Activated T-cell treated with anti-CD3 and anti-CD28 coated beads, Interleukin-2, amount 50 U/mL, for 24 hours (primary cell): ENCODE results near the gene TMBIM1.

ENCODE experiments used
- DNase-seq: peaks from one replicate; pipeline ENCODE4 v3.0.0-alpha.2; 2020
- H3K27ac Mint-ChIP-seq: 2 replicates; pipeline ENCODE4 v1.8.0; 2020; ENCODE audit warnings: mild to moderate bottlenecking, mixed read lengths
- H3K27me3 Mint-ChIP-seq: 2 replicates; pipeline ENCODE4 v1.8.0; 2020; ENCODE audit warnings: mixed read lengths
- H3K36me3 Mint-ChIP-seq: 2 replicates; pipeline ENCODE4 v1.8.0; 2020; ENCODE audit warnings: low read depth, mixed read lengths
- H3K4me1 Mint-ChIP-seq: 2 replicates; pipeline ENCODE4 v1.8.0; 2020; ENCODE audit warnings: low read depth, mixed read lengths
- H3K4me3 Mint-ChIP-seq: 2 replicates; pipeline ENCODE4 v1.8.0; 2020; ENCODE audit warnings: mild to moderate bottlenecking, moderate library complexity, mixed read lengths
- H3K9me3 Mint-ChIP-seq: 2 replicates; pipeline ENCODE4 v1.8.0; 2020; ENCODE audit warnings: mixed read lengths

TMBIM1 gene

GRCh38 chr2:218264773-218265561, 27.3 kb downstream of the TMBIM1 start:
- Mint-ChIP-seq H3K9me3 (no peaks in the 10 kb centered on the region), H3K4me3 (no peak overlapping the region), H3K4me1 (peaks cover 37% of the 10 kb centered on the region), H3K27ac (peak overlapping the region; percentile 62), H3K36me3 (peaks cover 66% of the 10 kb centered on the region), H3K27me3 (no peaks in the 10 kb centered on the region)
- no peak for DNase-seq

DNA sequence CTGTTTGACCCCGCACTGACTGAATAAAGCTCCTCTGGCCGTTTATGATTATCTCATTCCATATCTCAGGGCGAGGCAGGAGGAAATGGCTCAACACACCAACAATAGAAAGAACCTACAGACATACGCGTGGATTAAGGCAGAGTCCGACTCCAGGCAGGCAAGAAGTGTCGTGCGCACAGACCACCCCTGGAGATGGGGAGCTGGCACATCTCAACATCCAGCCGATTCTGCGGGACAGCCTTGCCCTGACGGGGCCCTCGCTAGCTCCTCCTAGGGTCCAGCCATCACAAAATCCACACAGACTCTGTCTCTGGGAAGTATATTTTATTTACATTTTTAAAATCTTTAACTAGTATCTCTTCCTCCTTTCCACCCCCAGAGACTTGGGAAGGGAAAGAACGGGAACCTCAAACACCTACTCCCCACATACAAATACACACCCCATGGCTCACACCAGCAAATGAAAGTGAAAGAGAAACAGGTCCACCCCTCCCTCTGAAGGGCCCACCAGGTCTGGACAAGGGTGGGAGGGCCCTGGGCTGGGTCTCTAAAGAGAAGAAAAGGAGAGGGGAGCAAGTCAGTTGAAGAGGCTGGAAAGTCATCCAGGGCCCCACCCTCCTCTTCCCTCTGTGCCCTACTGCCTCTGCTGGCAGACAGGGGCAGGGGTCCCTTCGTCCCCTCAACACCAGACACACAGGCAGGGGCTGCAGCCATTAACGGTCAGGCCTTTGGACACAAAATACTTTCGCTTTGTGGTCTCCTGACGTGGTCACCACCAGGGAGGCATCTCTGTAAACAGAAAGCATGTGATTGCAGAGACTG, 28.3 kb downstream of the TMBIM1 start:
- Mint-ChIP-seq H3K27me3 (no peaks in the 10 kb centered on the region), H3K27ac (peak overlapping the region; percentile 85), H3K4me3 (no peak overlapping the region), H3K9me3 (no peaks in the 10 kb centered on the region), H3K36me3 (peaks cover 56% of the 10 kb centered on the region), H3K4me1 (peaks cover 33% of the 10 kb centered on the region)
- DNase-seq: no peak

GRCh38 chr2:218262631-218263586, 29.4 kb downstream of the TMBIM1 start:
- H3K36me3 Mint-ChIP-seq: peaks cover 54% of the 10 kb centered on the region
- H3K4me3 Mint-ChIP-seq: no peak overlapping the region
- H3K4me1 Mint-ChIP-seq: peaks cover 35% of the 10 kb centered on the region
- H3K27ac Mint-ChIP-seq: peak overlapping the region; percentile 85
- DNase-seq: no peak
- H3K9me3 Mint-ChIP-seq: no peaks in the 10 kb centered on the region
- no peaks in the 10 kb centered on the region for H3K27me3 Mint-ChIP-seq

- Mint-ChIP-seq H3K27me3 (no peaks in the 10 kb centered on the region), H3K27ac (peak overlapping the region; percentile 18), H3K4me1 (peaks cover 36% of the 10 kb centered on the region), H3K36me3 (peaks cover 51% of the 10 kb centered on the region), H3K4me3 (no peak overlapping the region), H3K9me3 (no peaks in the 10 kb centered on the region)
- no peak for DNase-seq
These were observed 30.1 kb downstream of the TMBIM1 start for GRCh38 chr2:218262237-218262600.

DNA sequence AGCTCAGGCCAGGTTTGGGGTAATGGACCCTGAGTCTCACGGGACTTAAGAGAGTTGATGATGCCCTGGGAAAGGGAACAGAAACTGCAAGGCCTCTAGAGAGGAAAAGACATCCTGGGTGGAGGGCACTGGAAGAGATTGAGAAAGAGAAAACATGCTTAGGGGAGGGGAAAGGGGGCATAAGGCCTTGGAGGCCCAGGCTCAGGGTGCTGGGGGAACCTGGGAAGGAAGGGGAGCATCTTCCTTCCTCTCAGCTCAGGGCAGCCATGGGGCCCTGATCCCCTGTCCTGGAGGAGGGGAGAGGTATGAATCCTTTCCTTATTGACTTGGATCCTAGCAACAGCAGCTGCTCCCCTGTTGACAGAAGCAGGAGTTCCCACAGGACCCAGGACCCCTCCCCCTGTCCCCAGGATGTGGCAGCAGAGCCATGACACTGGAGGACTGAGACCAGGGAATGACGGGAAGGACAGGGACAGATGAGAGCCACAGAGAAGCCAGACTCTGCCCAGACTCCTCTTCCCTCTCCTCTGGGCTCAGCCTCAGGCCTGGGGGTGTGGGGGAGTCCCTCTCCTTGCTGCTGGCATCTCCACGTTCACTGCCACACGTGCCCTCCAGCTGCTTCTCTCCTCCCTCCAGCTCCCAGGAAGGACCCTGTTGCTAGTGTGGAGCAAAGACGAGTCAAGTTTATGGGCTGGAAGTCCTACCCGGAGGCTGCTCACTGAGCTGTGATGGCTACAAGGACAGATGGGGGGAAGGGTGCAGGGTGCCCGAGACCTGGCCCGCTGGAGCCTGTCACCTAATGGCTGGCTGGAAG, 30.7 kb downstream of the TMBIM1 start:
- H3K27ac Mint-ChIP-seq: peak overlapping the region; percentile 26
- H3K36me3 Mint-ChIP-seq: peaks cover 51% of the 10 kb centered on the region
- no peaks in the 10 kb centered on the region for H3K9me3 Mint-ChIP-seq
- no peaks in the 10 kb centered on the region for H3K27me3 Mint-ChIP-seq
- H3K4me3 Mint-ChIP-seq: no peak overlapping the region
- DNase-seq: no peak
- H3K4me1 Mint-ChIP-seq: peaks cover 37% of the 10 kb centered on the region

DNA sequence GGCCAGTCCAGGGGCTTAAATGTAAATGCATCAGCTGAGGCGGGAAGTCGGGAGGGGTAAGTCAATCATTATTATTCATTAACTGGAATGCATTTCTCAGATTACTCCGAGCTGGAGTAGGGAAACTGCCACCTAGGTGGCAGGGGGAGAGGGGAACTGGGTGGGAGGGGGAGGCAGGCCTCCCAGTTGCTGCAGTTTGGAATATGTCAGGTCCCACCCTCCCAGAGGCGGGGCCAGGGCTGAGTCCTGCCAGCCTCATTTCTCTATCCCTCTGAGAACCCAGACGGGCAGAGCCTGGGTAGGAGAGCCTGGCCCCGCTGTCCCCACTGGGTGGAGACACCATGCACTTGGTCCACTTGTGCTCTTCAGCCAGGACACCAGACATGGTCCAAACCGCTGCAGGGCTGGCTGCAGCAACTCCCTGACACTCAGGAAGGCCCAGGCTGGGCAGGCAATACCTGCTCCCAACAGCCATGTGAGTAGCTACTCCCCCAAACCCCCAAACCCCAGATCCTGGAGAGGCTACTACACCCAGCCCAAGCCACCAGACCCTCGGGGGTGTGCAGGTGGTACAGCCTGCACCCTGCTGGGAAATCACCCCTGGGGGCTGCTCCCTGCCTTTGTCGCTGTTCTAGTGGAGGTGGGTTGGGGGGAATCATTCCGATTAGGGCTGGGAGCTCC, 31.4 kb downstream of the TMBIM1 start, which contains the start of gene GPBAR1:
TSS of gene GPBAR1 (plus strand) at position 274 of the 681 bp plus-strand sequence. CDS start 1,710 bp downstream, outside the sequence.
- Mint-ChIP-seq H3K36me3 (peaks cover 50% of the 10 kb centered on the region), H3K9me3 (no peaks in the 10 kb centered on the region), H3K4me3 (no peak within 1 kb of the TSS), H3K27me3 (no peaks in the 10 kb centered on the region), H3K27ac (peak within 1 kb of the TSS; percentile 77), H3K4me1 (peaks cover 38% of the 10 kb centered on the region)
- no peak for DNase-seq

DNA sequence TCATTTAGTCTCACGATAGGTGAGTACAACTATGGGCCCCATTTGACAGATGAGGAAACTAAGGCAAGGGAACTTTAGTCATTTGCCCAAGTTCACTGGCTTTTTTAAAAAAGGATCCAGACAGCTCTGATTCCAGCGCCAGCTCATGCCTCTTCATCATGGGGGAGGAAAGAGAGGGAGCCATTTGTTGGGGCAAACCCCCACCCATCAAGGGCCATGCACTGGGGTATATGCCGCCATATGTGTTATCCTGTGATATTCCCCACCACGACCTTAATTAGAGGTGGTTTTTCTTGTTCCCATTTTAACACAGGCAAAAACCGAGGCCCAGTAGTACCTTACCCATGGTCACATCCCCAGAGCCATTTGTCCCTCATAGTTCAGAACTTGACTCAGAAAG, 32.1 kb downstream of the TMBIM1 start:
- Mint-ChIP-seq H3K27ac (peak overlapping the region; percentile 44), H3K4me3 (no peak overlapping the region), H3K9me3 (no peaks in the 10 kb centered on the region), H3K36me3 (peaks cover 50% of the 10 kb centered on the region), H3K4me1 (peaks cover 40% of the 10 kb centered on the region), H3K27me3 (no peaks in the 10 kb centered on the region)
- DNase-seq: no peak

DNA sequence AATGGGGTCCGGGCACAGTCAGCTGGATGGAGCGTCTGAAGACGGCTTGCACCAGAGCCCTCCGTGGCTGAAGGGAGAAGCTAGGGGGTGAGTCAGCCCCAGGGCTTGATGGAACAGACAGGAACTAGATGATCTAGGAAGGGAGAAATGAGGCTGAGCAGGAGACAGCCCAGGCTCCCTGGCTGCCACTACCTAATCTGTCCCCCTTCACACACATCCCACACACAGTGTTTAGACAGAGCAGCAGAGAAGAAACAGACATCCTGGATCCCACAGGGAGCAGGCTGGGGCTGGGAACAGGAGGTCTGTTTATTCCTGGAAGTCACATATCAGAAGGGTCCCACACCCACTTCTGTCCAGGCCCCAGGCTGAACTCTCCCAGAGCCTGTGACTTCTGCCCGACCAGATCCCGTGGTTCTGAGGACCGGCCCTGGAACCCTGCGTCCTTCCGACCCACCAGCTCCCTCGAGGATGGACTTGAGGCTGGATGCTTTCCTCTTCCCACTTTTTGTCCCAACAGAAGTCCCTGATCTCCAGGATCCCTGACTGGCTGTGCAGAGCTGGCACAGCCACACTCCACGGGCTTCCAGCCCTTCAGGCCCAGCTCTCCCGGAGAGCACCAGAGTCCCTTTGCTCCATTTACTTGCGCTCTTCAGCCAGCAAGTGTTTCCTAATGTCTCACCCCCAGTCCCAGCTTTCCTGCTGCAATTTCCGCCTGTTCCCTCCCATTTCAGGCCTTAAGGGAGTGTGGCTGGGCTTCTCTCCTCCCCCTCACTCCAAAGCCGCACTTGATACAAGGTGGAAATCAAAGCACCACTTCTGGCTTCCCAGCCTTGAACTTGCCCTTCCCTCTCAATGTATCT, 33.0 kb downstream of the TMBIM1 start:
- peaks cover 40% of the 10 kb centered on the region for H3K4me1 Mint-ChIP-seq

GRCh38 chr2:218257390-218257981, 34.8 kb downstream of the TMBIM1 start:
- DNase-seq: peak; percentile 79
- Mint-ChIP-seq H3K27me3 (no peaks in the 10 kb centered on the region), H3K36me3 (peaks cover 51% of the 10 kb centered on the region), H3K4me3 (peak overlapping the region; percentile 15), H3K27ac (peak overlapping the region; percentile 91), H3K4me1 (peaks cover 45% of the 10 kb centered on the region), H3K9me3 (no peaks in the 10 kb centered on the region)

More for the DNA sequence above, 33.0 kb downstream of the TMBIM1 start:
- H3K9me3 Mint-ChIP-seq: no peaks in the 10 kb centered on the region
- peak overlapping the region; percentile 77 for H3K27ac Mint-ChIP-seq
- no peak overlapping the region for H3K4me3 Mint-ChIP-seq
- peaks cover 50% of the 10 kb centered on the region for H3K36me3 Mint-ChIP-seq
- no peaks in the 10 kb centered on the region for H3K27me3 Mint-ChIP-seq
- no peak for DNase-seq

GRCh38 chr2:218256612-218257350, 35.5 kb downstream of the TMBIM1 start:
- no peak overlapping the region for H3K4me3 Mint-ChIP-seq
- H3K4me1 Mint-ChIP-seq: peaks cover 52% of the 10 kb centered on the region
- H3K36me3 Mint-ChIP-seq: peaks cover 57% of the 10 kb centered on the region
- DNase-seq: no peak
- H3K27ac Mint-ChIP-seq: peak overlapping the region; percentile 91
- H3K27me3 Mint-ChIP-seq: no peaks in the 10 kb centered on the region
- no peaks in the 10 kb centered on the region for H3K9me3 Mint-ChIP-seq

DNA sequence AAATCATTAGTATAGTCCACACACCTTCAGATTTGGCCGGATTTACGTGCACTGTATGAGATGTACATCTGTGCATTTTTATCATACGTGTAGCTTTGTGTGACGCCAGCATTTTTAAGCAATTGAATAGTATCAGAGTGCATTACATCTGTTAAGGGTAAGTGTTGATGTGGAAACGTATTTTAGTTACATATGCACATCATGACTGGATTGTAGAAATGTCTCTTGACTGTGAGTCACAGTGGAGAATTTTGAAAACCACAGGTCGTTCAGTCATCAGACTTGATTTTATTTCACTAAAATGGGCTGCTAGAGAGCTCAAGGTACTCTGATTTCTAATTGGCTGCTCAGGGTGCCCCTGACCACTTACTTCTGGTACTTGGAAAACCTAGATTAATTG, 36.9 kb downstream of the TMBIM1 start:
- H3K27ac Mint-ChIP-seq: peak overlapping the region; percentile 57
- H3K36me3 Mint-ChIP-seq: peaks cover 70% of the 10 kb centered on the region
- no peaks in the 10 kb centered on the region for H3K27me3 Mint-ChIP-seq
- peaks cover 55% of the 10 kb centered on the region for H3K4me1 Mint-ChIP-seq
- no peak for DNase-seq
- no peaks in the 10 kb centered on the region for H3K9me3 Mint-ChIP-seq
- no peak overlapping the region for H3K4me3 Mint-ChIP-seq
